ENCODE measurements around the gene HS1BP3. TPM values are rescaled to one million over a fixed set of nuclear protein-coding genes. Genes with fewer than 3 reads are reported as not detected.

HS1BP3 gene
- total and polyA plus RNA-seq, 9 of the 15 experiments (the other 6 are each of a cell fraction or from before 2014, with no cell fraction given) = 0.41 to 8.3 (median 5.9) TPM

GRCh38 chr2:20593072-20594034 lies 57.5 kb downstream of the HS1BP3 start (continued):
- TF ChIP-seq CEBPZ (IDR thresholded peaks at IDR 0.05; ENCODE audit: borderline replicate concordance, low read depth, low read length) (no peak), RB1 (IDR thresholded peaks at IDR 0.05; ENCODE audit: low read depth) (no peak), FOXA3 (CRISPR knock-in tag; conservative IDR thresholded peaks at IDR 0.05 in 1 of 2, IDR thresholded peaks at IDR 0.05 in 1 of 2) (peak in 1 of 2 experiments; percentile 12; a peak in 2 of 4 replicates), C11orf30 (IDR thresholded peaks at IDR 0.05; ENCODE audit: low read depth) (peak; percentile 55), SAFB (IDR thresholded peaks at IDR 0.05; ENCODE audit: borderline replicate concordance, low read depth, low read length) (no peak), ADNP (tag; IDR thresholded peaks at IDR 0.05) (no peak), CREM (IDR thresholded peaks at IDR 0.05; ENCODE audit: low read depth) (peak; percentile 75; the same call in 1 of the 2 replicates), NFRKB (IDR thresholded peaks at IDR 0.05; ENCODE audit: low read depth) (peak; percentile 83), IRF1 (CRISPR knock-in tag; IDR thresholded peaks at IDR 0.05; ENCODE audit: borderline replicate concordance) (no peak), JUN (IDR thresholded peaks at IDR 0.05; ENCODE audit: borderline replicate concordance, low read depth, low read length) (peak; percentile 89), JUN (CRISPR knock-in tag; IDR thresholded peaks at IDR 0.05; ENCODE audit: borderline replicate concordance) (no peak), THRAP3 (IDR thresholded peaks at IDR 0.05; ENCODE audit: borderline replicate concordance) (0 out of 2 replicates have a peak, but pooled peaks have one; percentile 33), CREB1 (IDR thresholded peaks at IDR 0.05) (0 out of 2 replicates have a peak, but pooled peaks have one; percentile 23), CREB1 (CRISPR knock-in tag; IDR thresholded peaks at IDR 0.05) (no peak), ZNF507 (tag; conservative IDR thresholded peaks at IDR 0.05) (no peak), ELF4 (CRISPR knock-in tag; IDR thresholded peaks at IDR 0.05) (peak; percentile 58; the same call in 1 of the 2 replicates), ZZZ3 (IDR thresholded peaks at IDR 0.05) (no peak), ZNF592 (IDR thresholded peaks at IDR 0.05) (peak; percentile 97), MCM3 (IDR thresholded peaks at IDR 0.05) (no peak)
